ENCODE measurements around the gene GPSM1.

The GPSM1 gene

GRCh38 chr9:136332482-136332983 lies 5.2 kb downstream of the GPSM1 start:
- no peak for DNase-seq

DNA sequence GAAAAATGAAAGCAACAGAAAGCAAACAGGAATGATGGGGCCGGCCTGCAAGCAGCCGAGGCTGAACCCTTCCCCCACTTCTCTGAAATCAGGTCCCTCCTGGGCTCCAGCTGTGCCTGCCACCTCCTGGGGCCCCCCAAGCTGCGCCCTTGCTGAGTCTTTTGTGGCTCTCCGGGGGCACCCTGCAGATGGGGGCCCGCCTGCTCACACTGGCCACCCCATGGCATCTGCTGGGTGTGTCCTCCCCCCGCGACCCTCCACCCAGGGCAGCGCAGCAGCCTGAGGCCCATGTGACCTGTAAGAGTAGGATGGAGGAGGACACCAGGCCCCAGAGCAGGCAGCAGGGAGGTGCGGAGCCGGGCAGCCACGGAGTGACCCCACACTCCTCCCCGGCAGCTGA lies 5.7 kb downstream of the GPSM1 start:
- DNase-seq = no peak

- DNase-seq = no peak
Measured at GRCh38 chr9:136333486-136333885, 6.1 kb downstream of the GPSM1 start.

DNA sequence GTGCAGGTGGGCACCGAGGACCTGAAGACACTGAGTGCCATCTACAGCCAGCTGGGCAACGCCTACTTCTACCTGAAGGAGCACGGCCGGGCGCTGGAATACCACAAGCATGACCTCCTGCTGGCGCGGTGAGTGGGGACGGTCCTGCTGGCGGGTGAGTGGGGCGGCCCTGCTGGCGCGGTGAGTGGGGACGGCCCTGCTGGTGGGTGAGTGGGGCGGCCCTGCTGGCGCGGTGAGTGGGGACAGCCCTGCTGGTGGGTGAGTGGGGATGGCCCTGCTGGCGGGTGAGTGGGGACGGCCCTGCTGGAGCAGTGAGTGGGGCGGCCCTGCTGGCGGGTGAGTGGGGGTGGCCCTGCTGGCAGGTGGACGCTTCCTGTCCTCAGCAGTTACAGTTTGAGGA lies 7.2 kb downstream of the GPSM1 start:
- DNase-seq = no peak

DNA sequence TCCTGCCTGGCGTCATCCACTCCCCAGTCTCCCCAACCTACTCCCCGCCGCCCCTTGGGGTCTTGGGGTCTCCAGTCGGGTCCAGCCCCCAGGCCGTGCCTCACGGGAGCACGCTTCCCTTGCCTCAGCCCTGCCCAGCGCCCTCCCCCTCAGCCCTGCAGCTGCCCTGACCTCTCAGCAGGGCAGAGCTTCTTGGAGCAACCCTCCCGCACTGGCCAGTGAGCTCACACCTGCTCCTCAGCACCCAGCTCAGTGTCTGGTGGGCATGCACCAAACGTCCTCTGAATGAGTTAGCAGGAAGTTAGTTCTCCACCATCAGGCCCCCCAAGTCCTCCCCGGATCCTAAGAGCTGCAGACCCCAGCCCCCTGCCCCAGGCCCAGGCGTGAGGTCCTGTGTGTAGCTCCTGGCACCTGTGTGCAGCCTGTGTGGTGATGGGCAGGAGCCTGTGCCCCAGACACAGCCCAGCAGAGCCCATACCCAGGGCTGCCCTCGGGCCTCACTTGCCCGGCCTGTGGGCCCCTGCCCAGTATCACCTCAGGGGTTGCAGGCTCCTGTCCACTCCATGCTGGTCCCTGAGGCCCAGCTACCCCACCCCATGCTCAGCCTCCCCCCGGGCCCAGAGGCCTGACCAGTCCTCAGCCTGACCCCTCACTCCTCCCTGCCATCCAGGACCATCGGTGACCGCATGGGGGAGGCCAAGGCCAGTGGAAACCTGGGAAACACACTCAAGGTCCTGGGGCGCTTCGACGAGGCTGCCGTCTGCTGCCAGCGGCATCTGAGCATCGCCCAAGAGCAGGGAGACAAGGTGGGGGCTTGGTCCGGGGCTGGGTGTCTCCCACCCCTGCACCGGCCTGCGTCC lies 8.2 kb downstream of the GPSM1 start:
- DNase-seq = no peak

- peak; percentile 74 for DNase-seq
Measured at GRCh38 chr9:136336156-136336870, 9.0 kb downstream of the GPSM1 start.

DNA sequence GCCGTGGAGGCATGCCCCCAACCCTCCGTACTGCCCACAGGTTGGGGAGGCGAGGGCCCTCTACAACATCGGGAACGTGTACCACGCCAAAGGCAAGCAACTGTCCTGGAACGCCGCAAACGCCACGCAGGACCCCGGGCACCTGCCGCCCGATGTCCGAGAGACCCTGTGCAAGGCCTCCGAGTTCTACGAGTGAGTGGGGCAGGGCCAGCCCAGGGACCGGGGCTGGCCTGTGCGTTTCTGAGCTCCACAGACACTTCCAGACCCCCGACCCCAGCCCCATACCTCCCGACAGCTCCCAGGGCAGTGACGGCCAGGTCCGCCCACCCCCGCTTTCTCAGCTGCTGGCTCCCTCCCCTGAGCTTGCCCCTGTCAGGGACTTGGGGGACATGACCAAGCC lies 9.5 kb downstream of the GPSM1 start:
- DNase-seq = no peak

GRCh38 chr9:136337416-136338395 lies 10.4 kb downstream of the GPSM1 start:
- no peak for DNase-seq

GRCh38 chr9:136338511-136338910 lies 11.2 kb downstream of the GPSM1 start:
- no peak for DNase-seq

- DNase-seq = peak; percentile 36
Measured at GRCh38 chr9:136339173-136339957, 12.0 kb downstream of the GPSM1 start.

DNA sequence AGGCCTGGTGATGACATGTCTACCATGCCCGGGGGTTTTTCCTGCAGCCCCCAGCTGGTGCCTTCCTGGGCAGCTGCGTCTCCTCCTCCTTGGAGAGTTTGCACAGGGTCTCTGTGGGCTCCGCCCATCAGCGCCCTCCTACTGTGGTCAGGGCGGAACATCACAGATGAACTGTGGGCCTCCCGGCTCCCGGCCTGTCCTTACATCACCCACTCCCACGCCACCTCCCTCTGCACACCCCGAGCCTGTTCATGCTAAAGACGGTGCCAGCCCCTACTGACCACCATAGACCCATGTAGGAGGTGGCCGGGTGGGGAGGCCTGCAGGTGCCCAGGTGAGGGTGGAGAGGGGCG lies 12.6 kb downstream of the GPSM1 start:
- DNase-seq = no peak

GRCh38 chr9:136340356-136341041 lies 13.2 kb downstream of the GPSM1 start:
- no peak for DNase-seq

- DNase-seq = no peak
Measured at GRCh38 chr9:136341042-136341655, 13.8 kb downstream of the GPSM1 start.

GRCh38 chr9:136341769-136342168 lies 14.4 kb downstream of the GPSM1 start:
- no peak for DNase-seq

DNA sequence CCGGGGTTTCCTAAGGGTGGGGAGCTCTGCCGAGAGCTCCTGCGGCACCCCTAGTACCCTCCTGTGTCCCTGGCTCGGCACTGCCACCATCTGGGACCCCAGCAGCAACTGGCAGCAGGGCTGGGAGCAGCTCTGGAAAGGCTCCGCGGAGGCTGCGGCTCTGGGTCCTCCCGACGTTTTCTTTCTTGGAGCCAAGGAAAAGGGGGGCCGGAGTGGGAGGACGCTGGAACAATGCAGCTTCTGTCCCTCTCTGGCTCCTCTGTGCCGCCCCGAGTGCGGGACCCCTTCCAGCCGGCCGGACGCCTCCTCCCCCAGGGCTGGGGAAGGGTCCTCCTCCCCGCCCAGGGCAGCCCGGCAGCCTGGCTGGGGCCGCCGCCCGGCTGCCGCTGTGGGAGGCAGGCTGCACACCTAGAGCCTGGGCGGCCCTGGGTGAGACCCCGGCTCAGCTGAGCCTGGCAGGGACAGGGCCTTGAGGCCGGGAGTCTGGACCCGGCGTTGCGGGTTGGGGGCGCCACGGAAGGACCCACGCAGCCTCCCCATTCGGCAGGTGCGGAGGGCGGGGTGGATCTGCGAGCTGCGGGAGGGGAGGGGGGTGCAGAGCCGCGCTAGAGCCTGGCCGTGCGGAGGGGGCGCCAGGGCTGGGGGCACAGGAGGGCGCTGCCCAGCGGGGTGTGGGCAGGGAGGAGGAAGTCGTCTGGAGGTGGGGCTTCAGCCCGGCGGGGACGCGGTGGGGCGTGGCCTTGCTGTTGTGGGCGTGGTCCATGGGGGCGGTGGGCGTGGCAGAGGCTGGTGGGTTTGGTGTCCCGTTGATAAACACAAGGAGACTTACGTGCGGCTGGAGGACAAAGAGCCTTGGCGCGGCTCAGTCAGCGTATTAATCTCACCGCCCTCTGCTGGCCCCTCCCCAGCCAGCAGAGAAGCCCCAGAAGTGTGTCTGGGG lies 15.1 kb downstream of the GPSM1 start:
- peak; percentile 44 for DNase-seq

DNA sequence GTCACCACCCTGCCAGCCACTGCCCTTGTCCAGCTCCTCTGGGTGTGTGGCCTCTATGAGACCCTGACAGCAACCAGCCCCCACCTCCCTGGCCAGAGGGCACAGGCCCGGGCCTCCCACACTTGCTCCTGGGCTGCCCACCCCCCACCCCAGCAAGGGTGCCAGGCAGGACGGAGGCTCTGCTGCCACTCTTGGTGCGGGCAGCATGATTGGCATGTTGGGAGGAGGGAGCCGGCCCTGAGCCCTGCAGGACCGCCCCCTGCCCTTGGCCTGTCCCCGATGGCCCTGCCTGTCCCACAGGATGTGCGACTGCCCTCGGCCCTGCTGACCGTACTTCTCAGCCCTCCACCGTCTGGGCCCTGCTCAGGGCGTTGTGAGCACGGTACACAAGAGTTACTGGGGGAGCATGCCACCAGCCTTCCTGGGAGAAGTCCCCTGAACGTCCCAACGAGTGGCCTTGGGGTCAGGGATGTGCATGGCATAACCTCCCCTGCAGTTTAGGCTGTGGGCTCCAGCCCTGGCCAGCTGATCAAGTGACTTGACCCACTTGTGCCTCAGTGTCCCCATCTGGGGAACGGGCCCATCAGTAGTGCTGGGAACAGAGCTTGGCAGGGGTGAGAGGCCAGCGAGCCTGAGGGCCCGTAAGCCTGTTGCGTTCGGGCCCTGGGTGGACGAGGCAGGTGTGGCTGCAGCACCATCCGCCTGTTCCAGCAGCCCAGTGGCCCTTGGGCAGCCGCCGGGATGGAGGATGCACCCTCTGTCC lies 16.0 kb downstream of the GPSM1 start:
- no peak for DNase-seq

DNA sequence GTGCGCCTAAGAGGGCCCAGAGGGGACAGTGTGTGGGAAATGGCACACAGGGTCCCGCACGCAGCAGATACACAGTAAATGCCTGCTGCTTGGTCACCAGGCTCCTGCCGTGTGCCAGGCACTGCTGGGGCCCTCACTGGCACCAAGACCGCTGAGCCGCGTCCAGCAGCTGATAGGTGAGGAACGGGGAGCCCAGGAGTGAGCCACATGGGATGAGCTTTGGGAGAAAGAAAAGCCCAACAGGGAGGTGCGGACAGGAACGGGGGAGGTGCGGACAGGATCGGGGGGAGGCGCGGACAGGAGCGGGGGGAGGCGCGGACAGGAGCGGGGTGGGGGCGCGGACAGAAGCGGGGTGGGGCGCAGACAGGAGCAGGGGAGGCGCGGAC lies 16.5 kb downstream of the GPSM1 start:
- DNase-seq = no peak

GRCh38 chr9:136344544-136345280 lies 17.4 kb downstream of the GPSM1 start:
- no peak for DNase-seq
